Testis (tissue), 3 donors: Measurements from ENCODE around the gene ELL2. TPM values are rescaled to one million over a fixed set of nuclear protein-coding genes. Genes with fewer than 3 reads are reported as not detected.

ENCODE experiments used
- DNase-seq: peaks from one replicate; pipeline ENCODE4 v3.0.0-alpha.2; 2019
- H3K27ac ChIP-seq, 2 donors: fragments of 200-600 bp; sonication (generic); one replicate each; pipeline ENCODE4 v1.5.1; 2019
- H3K27me3 ChIP-seq: fragments of 200-600 bp; sonication (generic); one replicate; pipeline ENCODE4 v1.5.1; 2019
- H3K36me3 ChIP-seq: fragments of 200-600 bp; sonication (generic); one replicate; pipeline ENCODE4 v1.5.1; 2017; ENCODE audit warnings: low read depth; ENCODE audit errors: missing control alignments
- H3K4me1 ChIP-seq: fragments of 200-600 bp; sonication (generic); one replicate; pipeline ENCODE4 v1.5.1; 2019
- H3K4me3 ChIP-seq, 2 donors: fragments of 200-600 bp; sonication (generic); one replicate each; pipeline ENCODE4 v1.5.1; 2017 to 2019
- H3K9me3 ChIP-seq: fragments of 200-600 bp; sonication (generic); one replicate; pipeline ENCODE4 v1.5.1; 2017
- CTCF ChIP-seq, 3 experiments: fragments of 450-650 bp in 2 of 3; fragments of 200-600 bp in 1 of 3; sonication (generic) in 1 of 3; IDR thresholded peaks; one replicate each; pipeline ENCODE4 v1.5.1; 2016 to 2019; ENCODE audit warnings: antibody characterized with exemption in 3 of 3, mild to moderate bottlenecking in 2 of 3, moderate library complexity in 1 of 3
- POLR2A ChIP-seq: fragments of 450-650 bp; IDR thresholded peaks from one replicate; pipeline ENCODE4 v1.6.1; 2017; ENCODE audit warnings: antibody characterized with exemption, mild to moderate bottlenecking, moderate library complexity
- WGBS, 2 donors: methylation state at CpG; one replicate each; pipeline ENCODE4 v1.1.5; 2018; 5-methylcytosine and 5-hydroxymethylcytosine counted together
- intact Hi-C: fragments of 100-400 bp; cut with DNase I; formaldehyde crosslinking; loops from one replicate; pipeline ENCODE4 v1.15.1; 2023; ENCODE audit warnings: low total_unique reads
- polyA plus RNA-seq: library from polyadenylated mRNA; stranded (reverse); fragments of 350-450 nt; fragmentation: Illumina TruSeq; extraction: RNeasy Lipid Tissue Mini Kit (QIAGEN cat#74804); gene quantifications from one replicate; pipeline ENCODE4 v1.2.3, GENCODE V29; 2014; ENCODE audit warnings: low read depth, low replicate concordance; ENCODE audit not compliant: insufficient read depth
- total RNA-seq, 2 donors: library from RNA; depleted of rRNA; stranded (reverse); fragments of >200 nt; gene quantifications; one replicate each; pipeline ENCODE4 v1.2.3, GENCODE V29; 2016

ELL2 gene
- total and polyA plus RNA-seq, 3 donors from 2014 or later: 32.1 to 87.3 (median 78.9) TPM

GRCh38 chr5:95949810-95950209 is 11.8 kb downstream of the ELL2 start:
- Histone ChIP-seq H3K9me3 (no peaks in the 10 kb centered on the region), H3K27me3 (no peaks in the 10 kb centered on the region), H3K36me3 (no peaks in the 10 kb centered on the region), H3K4me3 (no peak overlapping the region), H3K4me1 (peaks cover 2% of the 10 kb centered on the region), H3K27ac (no peak overlapping the region)
- intact Hi-C loops: no loop called here
- no peak for DNase-seq
- TF ChIP-seq CTCF (IDR thresholded peaks at IDR 0.05) (no peak), POLR2A (no peak)
- 64 to 71% methylated on average over 1 of the region's 1 CpG for WGBS, 2 donors

- H3K4me1 ChIP-seq: peaks cover 2% of the 10 kb centered on the region
- intact Hi-C loops: no loop called here
- H3K4me3 ChIP-seq: no peak overlapping the region
- H3K9me3 ChIP-seq: no peaks in the 10 kb centered on the region
- H3K36me3 ChIP-seq: no peaks in the 10 kb centered on the region
- no peak overlapping the region for H3K27ac ChIP-seq
- no peak for DNase-seq
- no peak for TF ChIP-seq POLR2A
- no peak for TF ChIP-seq CTCF (IDR thresholded peaks at IDR 0.05)
- H3K27me3 ChIP-seq: no peaks in the 10 kb centered on the region
These were observed 13.0 kb downstream of the ELL2 start for GRCh38 chr5:95948631-95949030.

- Histone ChIP-seq H3K4me1 (peaks cover 5% of the 10 kb centered on the region), H3K27ac (peak overlapping the region in 1 of 2 donors; percentile 5), H3K36me3 (no peaks in the 10 kb centered on the region), H3K9me3 (no peaks in the 10 kb centered on the region), H3K4me3 (no peak overlapping the region), H3K27me3 (no peaks in the 10 kb centered on the region)
- no peak for DNase-seq
- intact Hi-C loops: no loop called here
- TF ChIP-seq POLR2A (no peak), CTCF (IDR thresholded peaks at IDR 0.05) (no peak)
- WGBS, 2 donors: 92 to 94% methylated on average over 1 of the region's 1 CpG
These were observed 15.2 kb downstream of the ELL2 start for GRCh38 chr5:95946451-95946850.

GRCh38 chr5:95942968-95943367 is 18.7 kb downstream of the ELL2 start:
- intact Hi-C loops: no loop called here
- DNase-seq: no peak
- TF ChIP-seq CTCF (IDR thresholded peaks at IDR 0.05) (no peak), POLR2A (no peak)

GRCh38 chr5:95942414-95942813 is 19.2 kb downstream of the ELL2 start:
- Histone ChIP-seq H3K4me1 (peaks cover 5% of the 10 kb centered on the region), H3K9me3 (no peaks in the 10 kb centered on the region), H3K4me3 (no peak overlapping the region), H3K36me3 (no peaks in the 10 kb centered on the region), H3K27me3 (no peaks in the 10 kb centered on the region), H3K27ac (no peak overlapping the region)
- no peak for DNase-seq
- intact Hi-C loops: no loop called here
- 87 to 93% methylated on average over 2 of the region's 2 CpGs for WGBS, 2 donors
- no peak for TF ChIP-seq CTCF (IDR thresholded peaks at IDR 0.05)
- no peak for TF ChIP-seq POLR2A

More at GRCh38 chr5:95942968-95943367, 18.7 kb downstream of the ELL2 start:
- H3K4me3 ChIP-seq: no peak overlapping the region
- H3K27ac ChIP-seq: no peak overlapping the region
- H3K9me3 ChIP-seq: no peaks in the 10 kb centered on the region
- peaks cover 5% of the 10 kb centered on the region for H3K4me1 ChIP-seq
- no peaks in the 10 kb centered on the region for H3K27me3 ChIP-seq
- WGBS, 2 donors: 73 to 79% methylated on average over 2 of the region's 2 CpGs
- H3K36me3 ChIP-seq: no peaks in the 10 kb centered on the region
